Esophagus squamous epithelium (tissue), 4 donors: ENCODE data around the gene ZNF80.

ENCODE experiments used
- CTCF ChIP-seq, 6 experiments: fragments of 450-650 bp in 4 of 6; fragments of 200-600 bp in 2 of 6; sonication (generic) in 2 of 6; IDR thresholded peaks; one replicate each; pipeline ENCODE4 v1.5.1; 2016 to 2019; ENCODE audit warnings: antibody characterized with exemption in 6 of 6, mild to moderate bottlenecking in 4 of 6, moderate library complexity in 4 of 6
- POLR2A ChIP-seq, 4 donors: fragments of 450-650 bp; IDR thresholded peaks; one replicate each; pipeline ENCODE4 v1.6.1; 2017; ENCODE audit warnings: antibody characterized with exemption in 4 of 4, mild to moderate bottlenecking in 4 of 4, moderate library complexity in 3 of 4

- TF ChIP-seq CTCF (IDR thresholded peaks at IDR 0.05): no peak
- TF ChIP-seq POLR2A (IDR thresholded peaks at IDR 0.05): no peak
These were observed 15.5 kb downstream of the ZNF80 start for GRCh38 chr3:114221881-114222264.
